ENCODE measurements around the gene PAQR5.

PAQR5 gene

DNA sequence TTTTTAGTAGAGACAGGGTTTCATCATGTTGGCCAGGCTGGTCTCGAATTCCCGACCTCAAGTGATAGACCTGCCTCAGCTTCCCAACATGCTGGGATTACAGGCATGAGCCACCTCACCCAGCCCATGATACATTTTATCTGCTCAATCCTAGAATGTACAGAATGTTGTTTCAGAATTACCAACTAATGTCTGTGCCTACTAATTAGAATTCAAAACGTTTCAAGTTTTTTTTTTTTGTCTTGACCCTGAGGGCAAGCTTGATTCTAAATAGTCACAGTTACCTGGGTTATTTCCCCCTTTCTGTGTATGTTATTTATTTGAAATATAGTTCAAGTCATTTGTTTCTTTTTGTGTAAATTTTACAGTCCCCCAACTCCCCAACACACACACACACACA is 110.1 kb downstream of the PAQR5 start:
- DNase-seq (ENCODE audit: low spot score in 2 of 2), result no peak
- no peak overlapping the region for H3K4me3 ChIP-seq
- no peaks in the 10 kb centered on the region for H3K9me3 ChIP-seq
- H3K27me3 ChIP-seq (ENCODE audit: low read depth), result no peaks in the 10 kb centered on the region
- peaks cover 4% of the 10 kb centered on the region for H3K4me1 ChIP-seq
- H3K36me3 ChIP-seq (replicated peaks), result no peaks in the 10 kb centered on the region
- in situ Hi-C loops (cut with MboI; ENCODE audit: low sequenced_read_pairs), result no loop called here

DNA sequence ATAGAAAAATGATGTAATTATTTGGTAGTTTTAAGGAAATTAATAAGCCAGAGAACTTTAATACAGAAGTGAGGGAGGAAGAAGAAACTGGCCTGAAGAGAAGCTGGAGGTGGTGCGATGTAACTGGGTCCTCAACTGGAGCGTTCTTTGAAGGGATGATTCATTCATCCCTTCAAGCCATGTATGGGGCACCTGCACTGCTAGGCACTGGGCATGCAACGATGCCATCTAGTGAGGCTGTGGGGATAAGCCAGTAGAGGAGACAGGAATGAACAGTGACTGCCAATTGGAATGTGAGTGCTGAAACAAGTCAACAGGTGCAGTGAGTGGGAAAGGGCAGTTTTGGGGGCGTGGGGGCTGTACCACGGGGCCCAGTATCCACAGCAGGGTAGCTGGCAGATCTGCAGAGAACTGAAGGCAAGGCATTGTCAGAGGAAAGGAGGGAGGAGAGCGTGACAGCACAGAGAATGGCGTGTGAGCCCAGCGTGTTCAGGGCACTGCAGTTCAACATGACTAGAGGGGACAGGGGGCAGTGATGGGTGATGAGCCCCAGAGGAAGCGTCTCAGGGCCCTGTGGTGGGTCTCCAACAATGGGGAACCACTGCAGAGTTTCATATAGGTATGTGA is 111.6 kb downstream of the PAQR5 start:
- in situ Hi-C loops (cut with MboI; ENCODE audit: low sequenced_read_pairs), result no loop called here
- H3K4me3 ChIP-seq, result no peak overlapping the region
- no peaks in the 10 kb centered on the region for H3K9me3 ChIP-seq
- H3K27me3 ChIP-seq (ENCODE audit: low read depth), result no peaks in the 10 kb centered on the region
- H3K36me3 ChIP-seq (replicated peaks), result 0 out of 2 replicates have a peak, but pooled peaks cover 4% of the 10 kb centered on the region
- H3K4me1 ChIP-seq, result peaks cover 5% of the 10 kb centered on the region
- no peak for DNase-seq (ENCODE audit: low spot score in 2 of 2)

DNA sequence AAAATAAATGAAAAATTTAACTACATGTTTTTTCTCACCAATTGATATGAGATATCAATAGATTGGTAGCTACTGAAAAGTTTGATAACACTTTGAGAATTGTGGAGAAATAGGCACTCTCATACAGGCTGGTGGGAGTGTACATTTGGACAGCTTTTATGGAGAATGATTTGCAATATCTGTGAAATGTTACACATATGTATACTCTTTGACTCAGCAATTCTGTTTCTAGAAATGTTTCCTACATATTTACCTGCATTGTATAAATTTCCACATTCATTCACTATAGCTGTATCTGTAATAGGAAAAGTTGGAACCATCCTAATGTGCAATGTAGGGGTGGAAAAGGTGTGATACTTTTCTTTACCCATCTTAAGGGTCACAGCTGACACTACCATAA is 113.6 kb downstream of the PAQR5 start:
- in situ Hi-C loops (cut with MboI; ENCODE audit: low sequenced_read_pairs), result no loop called here
- no peaks in the 10 kb centered on the region for H3K27me3 ChIP-seq (ENCODE audit: low read depth)
- H3K4me3 ChIP-seq, result no peak overlapping the region
- no peak for DNase-seq (ENCODE audit: low spot score in 2 of 2)
- H3K4me1 ChIP-seq, result peaks cover 19% of the 10 kb centered on the region
- no peaks in the 10 kb centered on the region for H3K9me3 ChIP-seq
- peaks cover 19% of the 10 kb centered on the region for H3K36me3 ChIP-seq (replicated peaks)

DNA sequence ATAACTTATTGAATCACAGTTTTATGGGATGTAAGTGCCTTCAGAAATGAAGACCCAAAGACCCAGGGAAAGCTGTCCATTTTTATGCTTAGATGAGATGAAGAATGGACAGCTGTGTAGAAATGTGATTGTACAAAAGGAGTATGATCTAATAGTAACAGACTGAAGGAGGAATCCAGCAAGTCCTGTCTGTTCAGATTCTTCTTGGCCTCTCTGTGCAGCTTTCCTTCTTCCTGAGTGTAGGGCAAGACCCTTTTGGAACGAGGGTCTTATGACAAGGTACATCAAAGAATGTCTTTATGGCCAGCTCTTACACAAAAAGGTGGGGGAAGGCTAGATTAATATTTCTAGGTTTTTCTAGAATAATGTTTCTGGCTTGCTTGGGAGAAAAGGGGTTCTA is 114.0 kb downstream of the PAQR5 start:
- in situ Hi-C loops (cut with MboI; ENCODE audit: low sequenced_read_pairs), result no loop called here
- no peaks in the 10 kb centered on the region for H3K27me3 ChIP-seq (ENCODE audit: low read depth)
- peaks cover 23% of the 10 kb centered on the region for H3K36me3 ChIP-seq (replicated peaks)
- no peak overlapping the region for H3K4me3 ChIP-seq
- H3K4me1 ChIP-seq, result peaks cover 19% of the 10 kb centered on the region
- H3K9me3 ChIP-seq, result no peaks in the 10 kb centered on the region
- DNase-seq (ENCODE audit: low spot score in 2 of 2), result no peak

DNA sequence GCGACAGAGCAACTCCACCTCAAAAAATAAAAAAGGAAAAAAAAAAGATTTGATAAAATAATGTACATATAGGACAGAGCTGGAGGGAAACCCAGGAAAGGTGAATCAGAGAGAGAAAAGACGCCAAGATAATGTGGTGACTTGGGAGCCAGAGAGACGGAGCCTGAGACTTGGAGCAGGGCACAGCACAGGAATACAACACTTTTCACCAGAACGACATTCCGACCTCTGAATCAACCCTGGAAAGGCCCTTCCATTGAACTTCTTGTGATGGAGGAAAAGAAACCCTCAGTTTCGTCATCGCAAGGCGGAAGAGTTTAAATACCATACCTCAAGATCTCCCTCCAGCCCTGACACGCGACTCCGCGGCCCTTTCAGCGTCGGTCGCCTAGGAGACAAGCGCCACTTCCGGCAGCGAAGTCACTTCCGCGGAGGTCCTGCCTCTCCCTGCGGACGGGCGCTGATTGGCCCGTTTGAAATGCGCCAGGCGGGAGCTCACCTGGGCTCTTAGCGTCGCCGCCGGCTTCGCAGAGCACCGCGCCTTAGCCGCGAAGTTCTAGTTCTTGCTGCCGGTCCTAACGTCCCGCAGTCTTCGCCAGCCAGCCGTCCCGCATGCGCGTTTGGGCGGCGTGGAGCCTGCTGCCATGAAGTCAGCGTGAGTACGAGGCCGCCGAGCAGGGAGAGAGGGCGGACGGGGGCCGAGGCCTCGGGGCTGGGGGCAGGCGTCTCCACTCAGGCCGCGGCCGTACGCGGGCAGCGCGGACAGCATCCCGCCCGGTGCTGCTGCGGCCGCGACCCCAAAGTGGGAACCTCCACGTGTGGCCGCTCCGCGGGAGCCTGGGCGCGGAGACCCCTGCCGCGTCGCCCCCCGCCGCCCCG is 115.3 kb downstream of the PAQR5 start, which contains the start of gene KIF23:
TSS of gene KIF23 (plus strand) at position 528 of the 879 bp plus-strand sequence. CDS start at position 645, 117 bp downstream.
- peaks cover 37% of the 10 kb centered on the region for H3K36me3 ChIP-seq (replicated peaks)
- H3K4me3 ChIP-seq, result peak within 1 kb of the TSS; percentile 67
- peak; percentile 99 to 100 for DNase-seq (ENCODE audit: low spot score in 2 of 2)
- in situ Hi-C loops (cut with MboI; ENCODE audit: low sequenced_read_pairs), result no loop called here
- no peaks in the 10 kb centered on the region for H3K9me3 ChIP-seq
- H3K27me3 ChIP-seq (ENCODE audit: low read depth), result no peaks in the 10 kb centered on the region
- peaks cover 19% of the 10 kb centered on the region for H3K4me1 ChIP-seq

DNA sequence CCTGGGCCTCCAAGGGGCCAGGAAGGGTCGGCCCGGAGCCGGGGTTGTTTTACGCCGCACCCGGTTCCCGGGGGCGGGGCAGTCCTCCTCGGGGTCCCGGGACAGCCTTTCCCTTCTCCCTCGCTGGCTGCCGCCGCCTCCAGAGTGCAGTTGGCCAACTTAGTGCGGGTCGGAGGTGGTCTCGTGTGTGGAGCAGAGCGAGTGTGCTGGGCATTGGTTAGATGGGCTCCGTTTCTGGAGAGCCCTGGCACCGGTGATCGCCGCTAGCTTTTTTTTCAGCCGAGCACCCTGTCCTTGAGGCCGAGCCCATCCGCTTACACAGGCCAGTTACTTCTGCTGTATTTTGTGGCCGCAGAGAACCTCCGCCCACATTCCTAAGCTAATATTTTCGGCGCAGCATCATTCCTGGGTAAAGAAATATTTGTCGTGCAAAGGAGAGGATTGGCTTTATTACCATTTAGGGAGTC is 116.0 kb downstream of the PAQR5 start:
- Histone ChIP-seq H3K9me3 (no peaks in the 10 kb centered on the region), H3K27me3 (ENCODE audit: low read depth) (no peaks in the 10 kb centered on the region), H3K4me3 (peak overlapping the region; percentile 67), H3K4me1 (peaks cover 17% of the 10 kb centered on the region), H3K36me3 (replicated peaks) (peaks cover 44% of the 10 kb centered on the region)
- in situ Hi-C loops (cut with MboI; ENCODE audit: low sequenced_read_pairs), result no loop called here
- peak; percentile 86 to 89 for DNase-seq (ENCODE audit: low spot score in 2 of 2)

DNA sequence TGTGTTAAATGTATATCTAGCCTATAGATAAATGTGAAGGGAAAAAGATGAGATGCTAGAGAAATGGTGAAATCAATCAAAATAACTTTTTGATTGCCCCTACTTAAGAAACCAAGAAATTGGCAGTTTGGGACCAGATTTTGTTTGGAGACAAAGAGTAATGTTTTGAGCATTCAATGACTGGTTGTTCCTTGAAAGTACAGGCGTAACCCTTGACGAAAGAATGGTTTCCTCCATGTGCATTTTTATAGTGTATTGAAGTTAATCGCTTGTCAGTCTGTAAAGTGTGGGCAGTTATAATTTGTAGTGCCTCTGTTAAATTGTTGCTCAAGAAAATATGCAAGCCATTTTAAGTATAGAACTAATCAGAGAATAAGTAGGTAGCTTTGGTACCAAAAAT is 116.7 kb downstream of the PAQR5 start:
- in situ Hi-C loops (cut with MboI; ENCODE audit: low sequenced_read_pairs), result no loop called here
- peak in 1 of 2 experiments; percentile 78 for DNase-seq (ENCODE audit: low spot score in 2 of 2)
- peaks cover 17% of the 10 kb centered on the region for H3K4me1 ChIP-seq
- peak overlapping the region; percentile 67 for H3K4me3 ChIP-seq
- no peaks in the 10 kb centered on the region for H3K9me3 ChIP-seq
- peaks cover 50% of the 10 kb centered on the region for H3K36me3 ChIP-seq (replicated peaks)
- H3K27me3 ChIP-seq (ENCODE audit: low read depth), result no peaks in the 10 kb centered on the region

DNA sequence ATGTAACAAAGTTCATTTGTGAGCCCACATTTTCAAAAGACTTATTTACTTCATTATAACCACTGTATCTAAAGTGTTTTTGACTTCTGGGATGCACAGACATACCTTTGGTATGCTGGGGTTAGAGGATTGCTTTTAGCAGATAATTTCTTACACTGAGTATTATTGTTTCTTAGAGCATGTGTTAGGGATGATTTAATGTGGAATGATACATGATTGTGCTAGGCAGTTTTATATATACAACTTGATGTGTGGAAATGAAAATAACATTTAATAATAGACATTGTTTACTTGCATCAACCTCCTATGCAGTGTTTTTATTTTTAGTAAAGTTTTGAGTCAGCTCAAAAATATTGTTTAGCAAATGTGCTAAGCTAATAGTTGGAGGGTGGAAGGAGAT is 118.9 kb downstream of the PAQR5 start:
- in situ Hi-C loops (cut with MboI; ENCODE audit: low sequenced_read_pairs), result no loop called here
- no peak for DNase-seq (ENCODE audit: low spot score in 2 of 2)
- Histone ChIP-seq H3K27me3 (ENCODE audit: low read depth) (no peaks in the 10 kb centered on the region), H3K4me1 (peaks cover 17% of the 10 kb centered on the region), H3K9me3 (no peaks in the 10 kb centered on the region), H3K36me3 (replicated peaks) (peaks cover 72% of the 10 kb centered on the region), H3K4me3 (no peak overlapping the region)

DNA sequence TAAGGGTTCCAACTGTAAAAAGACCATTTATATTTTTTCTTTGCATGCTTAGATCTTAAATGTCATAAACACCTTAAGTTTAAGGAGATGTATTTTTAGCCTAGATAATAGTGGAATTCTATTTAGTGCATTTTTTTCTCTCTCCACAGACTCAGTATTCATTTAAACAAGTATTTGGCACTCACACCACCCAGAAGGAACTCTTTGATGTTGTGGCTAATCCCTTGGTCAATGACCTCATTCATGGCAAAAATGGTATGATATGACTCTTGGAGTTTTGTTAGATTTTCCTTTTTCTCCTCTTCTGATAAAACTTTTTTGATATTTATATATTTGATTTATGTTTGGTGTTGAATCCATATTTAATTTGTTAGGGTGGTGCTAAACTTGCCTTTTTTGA is 122.8 kb downstream of the PAQR5 start:
- peaks cover 100% of the 10 kb centered on the region for H3K36me3 ChIP-seq (replicated peaks)
- H3K4me3 ChIP-seq, result no peak overlapping the region
- DNase-seq (ENCODE audit: low spot score in 2 of 2), result no peak
- H3K4me1 ChIP-seq, result peaks cover 4% of the 10 kb centered on the region
- no peaks in the 10 kb centered on the region for H3K27me3 ChIP-seq (ENCODE audit: low read depth)
- in situ Hi-C loops (cut with MboI; ENCODE audit: low sequenced_read_pairs), result no loop called here
- H3K9me3 ChIP-seq, result no peaks in the 10 kb centered on the region

DNA sequence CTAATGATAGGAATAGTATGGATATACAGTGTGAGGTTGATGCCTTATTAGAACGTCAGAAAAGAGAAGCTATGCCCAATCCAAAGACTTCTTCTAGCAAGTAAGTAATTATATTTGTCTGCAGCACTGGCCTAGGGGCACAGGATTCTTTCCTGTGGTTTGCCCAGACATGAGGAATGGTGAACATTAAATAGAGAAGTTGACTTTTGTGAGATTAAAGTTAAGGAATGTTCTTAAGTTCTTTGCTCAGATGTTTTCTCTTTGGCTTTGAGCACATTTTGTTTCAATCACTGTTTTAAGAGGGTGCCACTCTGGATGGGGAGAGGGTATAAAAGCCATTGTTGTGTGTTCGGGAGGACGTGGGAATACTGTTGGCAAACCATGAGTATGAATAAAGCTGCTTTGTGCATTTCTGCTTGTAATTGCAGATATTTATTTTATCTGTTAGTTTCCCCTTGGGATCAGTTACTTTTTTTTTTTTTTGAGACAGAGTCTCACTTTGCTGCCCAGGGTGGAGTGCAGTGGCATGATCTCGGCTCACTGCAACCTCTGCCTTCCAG is 123.7 kb downstream of the PAQR5 start:
- in situ Hi-C loops (cut with MboI; ENCODE audit: low sequenced_read_pairs), result no loop called here

DNA sequence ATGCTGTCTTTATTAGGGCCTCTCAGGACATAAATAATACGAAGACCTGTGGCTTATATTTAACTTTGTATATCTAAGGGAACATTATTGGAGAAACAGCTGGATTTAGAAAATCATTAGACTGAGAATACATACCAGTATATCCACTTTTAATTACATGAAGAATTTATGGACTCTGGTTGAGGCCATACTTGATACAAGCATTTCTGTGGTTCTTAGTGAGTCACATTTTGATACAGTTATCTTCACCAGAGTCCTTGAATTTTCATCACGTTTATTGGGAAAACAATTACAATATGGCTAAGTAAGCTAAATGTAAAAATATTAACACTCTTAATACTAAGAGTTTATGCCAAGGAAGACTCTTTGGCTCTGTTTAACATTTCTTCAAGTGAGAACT is 125.3 kb downstream of the PAQR5 start:
- H3K4me1 ChIP-seq, result no peaks in the 10 kb centered on the region
- H3K4me3 ChIP-seq, result no peak overlapping the region
- in situ Hi-C loops (cut with MboI; ENCODE audit: low sequenced_read_pairs), result no loop called here
- no peaks in the 10 kb centered on the region for H3K27me3 ChIP-seq (ENCODE audit: low read depth)
- DNase-seq (ENCODE audit: low spot score in 2 of 2), result no peak
- no peaks in the 10 kb centered on the region for H3K9me3 ChIP-seq
- H3K36me3 ChIP-seq (replicated peaks), result peaks cover 98% of the 10 kb centered on the region

More for the DNA sequence above, 123.7 kb downstream of the PAQR5 start:
- Histone ChIP-seq H3K36me3 (replicated peaks) (peaks cover 100% of the 10 kb centered on the region), H3K4me1 (no peaks in the 10 kb centered on the region; the same call in none of the 2 replicates), H3K27me3 (ENCODE audit: low read depth) (no peaks in the 10 kb centered on the region), H3K9me3 (no peaks in the 10 kb centered on the region), H3K4me3 (no peak overlapping the region)
- DNase-seq (ENCODE audit: low spot score in 2 of 2), result no peak

DNA sequence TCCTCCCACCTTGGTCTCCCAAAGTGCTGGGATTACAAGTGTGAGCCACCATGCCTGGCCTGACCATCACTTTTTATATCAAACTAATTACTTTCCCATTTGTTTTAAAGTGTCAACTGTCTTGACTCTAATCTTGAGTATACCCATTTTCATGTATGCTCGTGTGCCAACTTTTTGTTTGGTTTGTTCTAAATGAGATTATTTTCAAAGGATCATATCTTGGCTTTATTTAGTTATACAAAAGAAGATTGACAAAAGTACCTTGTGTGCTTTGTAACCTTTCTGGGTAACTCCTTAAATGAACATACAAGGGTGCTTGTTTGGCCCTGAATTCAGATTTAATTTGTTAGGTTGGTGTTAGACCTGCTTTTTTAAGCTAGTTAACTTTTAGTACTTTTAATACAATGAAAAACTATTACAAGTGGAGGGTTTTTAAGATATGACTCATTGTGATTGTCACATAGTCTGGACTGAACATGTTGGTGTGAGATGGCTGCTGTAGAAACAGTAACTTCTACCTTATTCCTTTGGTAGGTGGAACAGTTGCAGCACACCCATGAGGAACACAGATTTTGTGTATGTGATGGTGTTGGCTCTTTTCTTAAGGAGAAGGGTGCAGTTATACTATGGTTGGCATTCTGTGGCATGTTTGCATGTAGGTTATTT is 126.2 kb downstream of the PAQR5 start:
- in situ Hi-C loops (cut with MboI; ENCODE audit: low sequenced_read_pairs), result no loop called here
- Histone ChIP-seq H3K36me3 (replicated peaks) (peaks cover 98% of the 10 kb centered on the region), H3K4me1 (no peaks in the 10 kb centered on the region)

DNA sequence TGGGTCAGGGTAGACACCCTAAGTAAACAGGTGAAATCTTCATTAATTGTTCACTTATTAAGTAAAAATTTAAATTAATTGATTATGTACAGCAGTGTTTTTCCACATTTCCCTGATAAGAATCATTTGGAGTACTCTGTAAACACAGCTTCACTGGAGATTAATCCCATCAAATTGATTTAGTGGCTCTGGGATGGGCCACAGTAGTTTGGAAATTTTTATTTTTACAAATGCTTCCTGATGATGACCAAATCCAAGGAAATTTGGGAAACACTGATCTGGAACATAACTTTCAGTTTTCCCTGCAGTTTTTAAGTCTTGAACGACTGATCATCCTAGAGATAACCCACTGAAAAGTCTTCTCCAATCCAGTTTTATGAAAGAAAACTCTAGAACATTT is 135.1 kb downstream of the PAQR5 start:
- Histone ChIP-seq H3K4me1 (no peaks in the 10 kb centered on the region), H3K9me3 (no peaks in the 10 kb centered on the region), H3K27me3 (ENCODE audit: low read depth) (no peaks in the 10 kb centered on the region), H3K4me3 (no peak overlapping the region), H3K36me3 (replicated peaks) (peaks cover 98% of the 10 kb centered on the region)
- no peak for DNase-seq (ENCODE audit: low spot score in 2 of 2)
- in situ Hi-C loops (cut with MboI; ENCODE audit: low sequenced_read_pairs), result no loop called here

More for the DNA sequence above, 126.2 kb downstream of the PAQR5 start:
- Histone ChIP-seq H3K9me3 (no peaks in the 10 kb centered on the region), H3K27me3 (ENCODE audit: low read depth) (no peaks in the 10 kb centered on the region), H3K4me3 (no peak overlapping the region)
- no peak for DNase-seq (ENCODE audit: low spot score in 2 of 2)
